Testis (tissue), 3 donors: ENCODE data around the gene LSR. TPM values are rescaled to one million over a fixed set of nuclear protein-coding genes. Genes with fewer than 3 reads are reported as not detected.

Source experiments
- DNase-seq: peaks from one replicate; pipeline ENCODE4 v3.0.0-alpha.2; 2019
- H3K27ac ChIP-seq, 2 donors: fragments of 200-600 bp; sonication (generic); one replicate each; pipeline ENCODE4 v1.5.1; 2019
- H3K27me3 ChIP-seq: fragments of 200-600 bp; sonication (generic); one replicate; pipeline ENCODE4 v1.5.1; 2019
- H3K36me3 ChIP-seq: fragments of 200-600 bp; sonication (generic); one replicate; pipeline ENCODE4 v1.5.1; 2017; ENCODE audit warnings: low read depth; ENCODE audit errors: missing control alignments
- H3K4me1 ChIP-seq: fragments of 200-600 bp; sonication (generic); one replicate; pipeline ENCODE4 v1.5.1; 2019
- H3K4me3 ChIP-seq, 2 donors: fragments of 200-600 bp; sonication (generic); one replicate each; pipeline ENCODE4 v1.5.1; 2017 to 2019
- H3K9me3 ChIP-seq: fragments of 200-600 bp; sonication (generic); one replicate; pipeline ENCODE4 v1.5.1; 2017
- CTCF ChIP-seq, 3 experiments: fragments of 450-650 bp in 2 of 3; fragments of 200-600 bp in 1 of 3; sonication (generic) in 1 of 3; IDR thresholded peaks; one replicate each; pipeline ENCODE4 v1.5.1; 2016 to 2019; ENCODE audit warnings: antibody characterized with exemption in 3 of 3, mild to moderate bottlenecking in 2 of 3, moderate library complexity in 1 of 3
- POLR2A ChIP-seq: fragments of 450-650 bp; IDR thresholded peaks from one replicate; pipeline ENCODE4 v1.6.1; 2017; ENCODE audit warnings: antibody characterized with exemption, mild to moderate bottlenecking, moderate library complexity
- WGBS, 2 donors: methylation state at CpG; one replicate each; pipeline ENCODE4 v1.1.5; 2018; 5-methylcytosine and 5-hydroxymethylcytosine counted together
- intact Hi-C: fragments of 100-400 bp; cut with DNase I; formaldehyde crosslinking; loops from one replicate; pipeline ENCODE4 v1.15.1; 2023; ENCODE audit warnings: low total_unique reads
- polyA plus RNA-seq: library from polyadenylated mRNA; stranded (reverse); fragments of 350-450 nt; fragmentation: Illumina TruSeq; extraction: RNeasy Lipid Tissue Mini Kit (QIAGEN cat#74804); gene quantifications from one replicate; pipeline ENCODE4 v1.2.3, GENCODE V29; 2014; ENCODE audit warnings: low read depth, low replicate concordance; ENCODE audit not compliant: insufficient read depth
- total RNA-seq, 2 donors: library from RNA; depleted of rRNA; stranded (reverse); fragments of >200 nt; gene quantifications; one replicate each; pipeline ENCODE4 v1.2.3, GENCODE V29; 2016

Gene LSR
- total and polyA plus RNA-seq, 3 donors from 2014 or later: 85.7 to 195 (median 154) TPM

- Histone ChIP-seq H3K27ac (no peak overlapping the region), H3K36me3 (no peaks in the 10 kb centered on the region), H3K4me3 (no peak overlapping the region), H3K27me3 (no peaks in the 10 kb centered on the region), H3K4me1 (no peaks in the 10 kb centered on the region), H3K9me3 (no peaks in the 10 kb centered on the region)
- intact Hi-C loops: no loop called here
- TF ChIP-seq POLR2A: no peak
- TF ChIP-seq CTCF (IDR thresholded peaks at IDR 0.05): no peak
- 85 to 88% methylated on average over 8 of the region's 8 CpGs for WGBS, 2 donors
- no peak for DNase-seq
These were observed 41.4 kb upstream of the LSR start for GRCh38 chr19:35207391-35207871.

GRCh38 chr19:35208121-35208520 is 40.7 kb upstream of the LSR start:
- 88 to 91% methylated on average over 8 of the region's 8 CpGs for WGBS, 2 donors
- intact Hi-C loops: no loop called here
- H3K27me3 ChIP-seq: no peaks in the 10 kb centered on the region
- no peak for DNase-seq
- H3K9me3 ChIP-seq: no peaks in the 10 kb centered on the region
- TF ChIP-seq CTCF (IDR thresholded peaks at IDR 0.05) (no peak), POLR2A (no peak)
- H3K27ac ChIP-seq: no peak overlapping the region
- H3K4me3 ChIP-seq: no peak overlapping the region
- peaks cover 1% of the 10 kb centered on the region for H3K4me1 ChIP-seq
- no peaks in the 10 kb centered on the region for H3K36me3 ChIP-seq

- Histone ChIP-seq H3K27me3 (no peaks in the 10 kb centered on the region), H3K9me3 (no peaks in the 10 kb centered on the region), H3K36me3 (no peaks in the 10 kb centered on the region), H3K4me1 (peaks cover 14% of the 10 kb centered on the region), H3K27ac (no peak overlapping the region), H3K4me3 (no peak overlapping the region)
- TF ChIP-seq CTCF (IDR thresholded peaks at IDR 0.05): no peak
- no peak for TF ChIP-seq POLR2A
- no peak for DNase-seq
- intact Hi-C loops: no loop called here
- WGBS, 2 donors: 44 to 59% methylated on average over 4 of the region's 4 CpGs
These were observed 39.2 kb upstream of the LSR start for GRCh38 chr19:35209646-35210045.

GRCh38 chr19:35211545-35212230 is 37.1 kb upstream of the LSR start:
- Histone ChIP-seq H3K27ac (peak overlapping the region in 1 of 2 donors; percentile 63), H3K36me3 (no peaks in the 10 kb centered on the region), H3K4me1 (peaks cover 15% of the 10 kb centered on the region), H3K9me3 (no peaks in the 10 kb centered on the region), H3K27me3 (no peaks in the 10 kb centered on the region), H3K4me3 (no peak overlapping the region)
- peak; percentile 49 for DNase-seq
- no peak for TF ChIP-seq CTCF (IDR thresholded peaks at IDR 0.05)
- no peak for TF ChIP-seq POLR2A
- 74 to 85% methylated on average over 7 of the region's 7 CpGs for WGBS, 2 donors
- intact Hi-C loops: no loop called here

- 68 to 75% methylated on average over 7 of the region's 7 CpGs for WGBS, 2 donors
- no peak for TF ChIP-seq POLR2A
- TF ChIP-seq CTCF (IDR thresholded peaks at IDR 0.05): no peak
- no peaks in the 10 kb centered on the region for H3K27me3 ChIP-seq
- H3K27ac ChIP-seq: peak overlapping the region in 1 of 2 donors; percentile 63
- H3K9me3 ChIP-seq: no peaks in the 10 kb centered on the region
- no peak overlapping the region for H3K4me3 ChIP-seq
- intact Hi-C loops: no loop called here
- no peaks in the 10 kb centered on the region for H3K36me3 ChIP-seq
- H3K4me1 ChIP-seq: peaks cover 15% of the 10 kb centered on the region
- DNase-seq: no peak
These were observed 36.6 kb upstream of the LSR start for GRCh38 chr19:35212241-35212640.
